Mucosa of stomach (tissue), 1 donor: ENCODE data around the gene TUBGCP6.

Experiments used
- H3K27me3 ChIP-seq: one replicate; pipeline ENCODE4 v1.7.0; 2013; ENCODE audit warnings: mild to moderate bottlenecking, low read length; ENCODE audit not compliant: control insufficient read depth, insufficient read depth
- H3K36me3 ChIP-seq: one replicate; pipeline ENCODE4 v1.7.0; 2013; ENCODE audit warnings: low read length; ENCODE audit not compliant: control insufficient read depth, insufficient read depth
- H3K4me1 ChIP-seq: one replicate; pipeline ENCODE4 v1.7.0; 2013; ENCODE audit warnings: mild to moderate bottlenecking, low read length; ENCODE audit not compliant: control insufficient read depth, insufficient read depth
- H3K4me3 ChIP-seq: one replicate; pipeline ENCODE4 v1.7.0; 2013; ENCODE audit warnings: low read length
- H3K9ac ChIP-seq: one replicate; pipeline ENCODE4 v1.7.0; 2013; ENCODE audit warnings: mild to moderate bottlenecking, low read length, moderate library complexity
- H3K9me3 ChIP-seq: one replicate; pipeline ENCODE4 v1.7.0; 2013; ENCODE audit warnings: mild to moderate bottlenecking, low read length, moderate library complexity; ENCODE audit not compliant: control insufficient read depth
- donor health status: Pancreatic carcinoma.

The TUBGCP6 gene

GRCh38 chr22:50250555-50251476 lies 6.0 kb upstream of the TUBGCP6 start, which contains the start of gene HDAC10:
Gene HDAC10 (minus strand): TSS chr22:50251265. CDS start chr22:50251032, 233 bp downstream.
- H3K27me3 ChIP-seq: no peaks in the 10 kb centered on the region
- peak within 1 kb of the TSS; percentile 56 for H3K9ac ChIP-seq
- peak within 1 kb of the TSS; percentile 36 for H3K4me3 ChIP-seq
- peaks cover 44% of the 10 kb centered on the region for H3K4me1 ChIP-seq
- no peaks in the 10 kb centered on the region for H3K9me3 ChIP-seq
- peaks cover 9% of the 10 kb centered on the region for H3K36me3 ChIP-seq

DNA sequence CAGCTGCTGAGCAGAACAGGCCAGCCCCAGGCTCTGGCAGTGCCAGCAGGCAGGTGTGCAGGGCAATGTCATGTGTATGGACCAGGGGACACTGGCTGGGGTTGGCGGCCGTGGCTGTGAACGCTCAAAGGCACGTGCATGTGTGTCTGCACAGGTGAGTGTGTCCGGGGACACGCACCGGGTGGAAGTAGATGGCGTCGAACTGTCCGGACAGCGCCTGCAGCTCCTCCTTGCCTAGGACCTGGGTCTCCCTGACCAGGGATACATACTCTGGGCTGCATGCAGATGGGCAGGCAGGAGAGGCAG lies 5.4 kb upstream of the TUBGCP6 start:
- Histone ChIP-seq H3K27me3 (no peaks in the 10 kb centered on the region), H3K36me3 (peaks cover 9% of the 10 kb centered on the region), H3K4me1 (peaks cover 49% of the 10 kb centered on the region), H3K9me3 (no peaks in the 10 kb centered on the region), H3K9ac (peak overlapping the region; percentile 56), H3K4me3 (peak overlapping the region; percentile 36)

- no peaks in the 10 kb centered on the region for H3K9me3 ChIP-seq
- H3K4me1 ChIP-seq: peaks cover 49% of the 10 kb centered on the region
- H3K9ac ChIP-seq: no peak overlapping the region
- no peaks in the 10 kb centered on the region for H3K27me3 ChIP-seq
- H3K36me3 ChIP-seq: peaks cover 9% of the 10 kb centered on the region
- peak overlapping the region; percentile 36 for H3K4me3 ChIP-seq
These were observed 4.8 kb upstream of the TUBGCP6 start for GRCh38 chr22:50249341-50250248.

DNA sequence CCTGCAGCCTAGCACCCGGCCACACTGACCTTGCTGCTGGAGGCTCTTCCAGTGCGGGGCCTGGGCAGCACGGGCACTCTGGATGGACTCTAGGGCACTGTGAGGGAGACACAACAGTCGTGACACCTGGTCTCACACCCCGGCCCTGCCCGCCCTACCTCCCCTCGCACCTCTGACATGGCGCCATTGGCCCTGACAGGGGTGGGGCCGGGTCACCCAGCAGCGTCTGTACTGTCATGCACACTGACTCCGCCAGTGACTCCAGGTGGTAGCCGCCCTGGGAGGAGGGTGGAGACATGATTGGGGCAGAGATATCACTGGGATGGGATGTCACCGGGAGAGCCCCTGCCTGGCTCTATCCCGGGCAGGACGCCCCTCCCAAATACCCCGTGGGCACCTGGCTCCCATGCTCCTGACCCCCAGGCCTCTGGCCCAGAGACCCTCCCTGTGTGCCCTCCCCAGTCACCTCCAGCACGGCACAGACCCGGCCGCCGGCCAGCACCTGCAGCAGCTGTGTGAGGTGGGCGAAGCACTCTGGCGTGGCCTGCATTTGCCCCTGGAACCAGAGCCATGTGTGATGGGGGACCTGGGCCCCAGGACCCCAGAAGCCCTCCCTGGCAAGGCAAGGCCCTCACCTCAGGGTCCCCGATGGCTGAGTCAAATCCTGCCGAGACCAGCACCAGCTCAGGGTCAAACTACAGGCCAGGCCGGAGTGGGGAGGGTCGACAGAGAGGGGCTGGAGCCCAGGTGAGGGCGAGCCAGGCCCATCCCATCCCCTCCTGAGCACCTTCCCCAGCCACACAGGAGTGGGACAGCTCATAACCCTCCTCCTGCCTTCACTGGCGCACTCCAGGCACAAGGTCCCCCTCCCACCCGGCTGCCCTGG lies 3.6 kb upstream of the TUBGCP6 start:
- Histone ChIP-seq H3K36me3 (peaks cover 9% of the 10 kb centered on the region), H3K4me3 (no peak overlapping the region), H3K4me1 (peaks cover 49% of the 10 kb centered on the region), H3K9me3 (no peaks in the 10 kb centered on the region), H3K9ac (no peak overlapping the region), H3K27me3 (no peaks in the 10 kb centered on the region)

DNA sequence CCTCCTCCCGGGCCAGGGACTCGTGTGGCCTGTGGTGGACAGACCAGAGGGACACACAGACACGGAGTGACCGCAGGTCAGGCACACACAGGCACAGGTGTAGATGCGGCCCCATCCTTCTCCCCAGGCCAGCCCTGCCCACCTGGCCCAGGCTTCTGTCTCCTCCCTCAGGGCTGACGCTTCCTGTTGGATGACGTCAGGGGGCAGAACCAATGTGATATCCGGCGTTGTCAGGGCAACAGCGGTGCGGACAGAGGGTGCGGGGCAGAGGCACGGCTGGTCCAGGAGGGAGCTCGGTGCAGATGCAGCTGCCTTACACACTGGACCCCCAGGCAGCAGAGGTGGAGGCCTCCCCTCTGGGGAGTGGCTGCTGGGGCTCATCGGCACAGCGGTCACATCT lies 2.9 kb upstream of the TUBGCP6 start:
- Histone ChIP-seq H3K9me3 (no peaks in the 10 kb centered on the region), H3K36me3 (peaks cover 9% of the 10 kb centered on the region), H3K4me1 (peaks cover 52% of the 10 kb centered on the region), H3K9ac (no peak overlapping the region), H3K27me3 (no peaks in the 10 kb centered on the region), H3K4me3 (no peak overlapping the region)

- H3K4me1 ChIP-seq: peaks cover 52% of the 10 kb centered on the region
- H3K9ac ChIP-seq: no peak overlapping the region
These were observed 1.7 kb upstream of the TUBGCP6 start for GRCh38 chr22:50246242-50247175.

GRCh38 chr22:50245214-50246072 lies 620 bp upstream of the TUBGCP6 start:
- Histone ChIP-seq H3K4me1 (peaks cover 50% of the 10 kb centered on the region), H3K9ac (peak overlapping the region; percentile 73), H3K4me3 (peak overlapping the region; percentile 43), H3K9me3 (no peaks in the 10 kb centered on the region), H3K36me3 (peaks cover 9% of the 10 kb centered on the region), H3K27me3 (no peaks in the 10 kb centered on the region)

More at GRCh38 chr22:50246242-50247175, 1.7 kb upstream of the TUBGCP6 start:
- H3K4me3 ChIP-seq: no peak overlapping the region
- peaks cover 9% of the 10 kb centered on the region for H3K36me3 ChIP-seq
- no peaks in the 10 kb centered on the region for H3K9me3 ChIP-seq
- no peaks in the 10 kb centered on the region for H3K27me3 ChIP-seq

GRCh38 chr22:50243685-50244419 lies 971 bp downstream of the TUBGCP6 start:
- Histone ChIP-seq H3K27me3 (no peaks in the 10 kb centered on the region), H3K36me3 (peaks cover 9% of the 10 kb centered on the region), H3K4me3 (peak overlapping the region; percentile 43), H3K4me1 (peaks cover 42% of the 10 kb centered on the region), H3K9me3 (no peaks in the 10 kb centered on the region), H3K9ac (peak overlapping the region; percentile 73)

DNA sequence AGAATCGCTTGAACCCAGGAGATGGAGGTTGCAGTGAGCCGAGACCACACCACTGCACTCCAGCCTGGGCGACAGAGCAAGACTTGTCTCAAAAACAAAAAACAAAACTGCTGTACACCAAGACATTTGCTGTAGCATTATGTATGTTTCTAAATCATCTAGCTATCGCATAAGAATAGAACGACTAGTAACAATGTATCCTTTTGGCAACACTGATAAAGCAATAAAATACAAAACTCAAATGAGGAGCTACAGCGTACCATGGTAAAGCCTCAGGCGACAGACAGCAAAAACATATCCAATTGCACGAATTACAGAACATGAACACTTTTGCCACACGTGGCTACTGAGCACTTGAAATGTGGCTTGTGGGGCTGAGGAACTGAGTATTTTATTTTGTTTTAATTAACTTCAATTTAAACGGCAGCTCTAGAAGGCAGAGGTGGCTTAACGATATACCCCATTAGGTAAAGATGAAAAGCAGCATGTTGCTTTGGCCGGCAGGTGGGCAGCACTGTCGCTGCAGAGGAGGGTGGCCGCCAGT lies 2.3 kb downstream of the TUBGCP6 start:
- H3K4me1 ChIP-seq: peaks cover 34% of the 10 kb centered on the region
- H3K9ac ChIP-seq: no peak overlapping the region
- no peaks in the 10 kb centered on the region for H3K9me3 ChIP-seq
- peaks cover 9% of the 10 kb centered on the region for H3K36me3 ChIP-seq
- no peak overlapping the region for H3K4me3 ChIP-seq
- H3K27me3 ChIP-seq: no peaks in the 10 kb centered on the region
